Stimulated activated CD4-positive, alpha-beta T cell treated with anti-CD3 and anti-CD28 coated beads, Interleukin-4, amount 100 ng/mL, for 48 hours (primary cell): Measurements from ENCODE around the gene GTF2IRD1.
"Not testable (repeated sequence)": the region's sequence is repeated elsewhere in the genome, so short reads cannot be mapped to it uniquely, and the experiment has no call there.

ENCODE experiments used
- DNase-seq, 2 donors: peaks; one replicate each; pipeline ENCODE4 v3.0.0-alpha.2; 2020; ENCODE audit warnings: low read depth in 2 of 2

The GTF2IRD1 gene

GRCh38 chr7:74470504-74470903 lies 16.8 kb downstream of the GTF2IRD1 start:
- no peak for DNase-seq

GRCh38 chr7:74473116-74473515 lies 19.4 kb downstream of the GTF2IRD1 start:
- DNase-seq: no peak

- DNase-seq: no peak
Measured at GRCh38 chr7:74474271-74474865, 20.7 kb downstream of the GTF2IRD1 start.

GRCh38 chr7:74475243-74475986 lies 21.7 kb downstream of the GTF2IRD1 start:
- no peak for DNase-seq

GRCh38 chr7:74475987-74476350 lies 22.3 kb downstream of the GTF2IRD1 start:
- DNase-seq: no peak

- no peak for DNase-seq
Measured at GRCh38 chr7:74476626-74477025, 22.9 kb downstream of the GTF2IRD1 start.

- no peak for DNase-seq
Measured at GRCh38 chr7:74478671-74479065, 25.0 kb downstream of the GTF2IRD1 start.

GRCh38 chr7:74479066-74479781 lies 25.5 kb downstream of the GTF2IRD1 start:
- DNase-seq: no peak

- no peak for DNase-seq
Measured at GRCh38 chr7:74479961-74480829, 26.5 kb downstream of the GTF2IRD1 start.

GRCh38 chr7:74480861-74481417 lies 27.2 kb downstream of the GTF2IRD1 start:
- DNase-seq: no peak

- DNase-seq: no peak
Measured at GRCh38 chr7:74481458-74482196, 27.9 kb downstream of the GTF2IRD1 start.

GRCh38 chr7:74482197-74482467 lies 28.4 kb downstream of the GTF2IRD1 start:
- no peak for DNase-seq

GRCh38 chr7:74482629-74483401 lies 29.1 kb downstream of the GTF2IRD1 start:
- no peak for DNase-seq

- DNase-seq: no peak
Measured at GRCh38 chr7:74483402-74484336, 30.0 kb downstream of the GTF2IRD1 start.

- no peak for DNase-seq
Measured at GRCh38 chr7:74485611-74486010, 31.9 kb downstream of the GTF2IRD1 start.

GRCh38 chr7:74488518-74489030 lies 34.9 kb downstream of the GTF2IRD1 start:
- DNase-seq: not testable (repeated sequence)

- no peak for DNase-seq
Measured at GRCh38 chr7:74489997-74490945, 36.6 kb downstream of the GTF2IRD1 start.

- not testable (repeated sequence) for DNase-seq
Measured at GRCh38 chr7:74491490-74491889, 37.8 kb downstream of the GTF2IRD1 start.
